Pulmonary artery endothelial cell (primary cell): Measurements from ENCODE around the gene KLKB1. TPM values are rescaled to one million over a fixed set of nuclear protein-coding genes. Genes with fewer than 3 reads are reported as not detected.

ENCODE experiments used
- DNase-seq: peaks from one replicate; pipeline ENCODE4 v3.0.0-alpha.2; 2011; ENCODE audit warnings: low read depth, low spot score
- total RNA-seq: library from RNA; depleted of rRNA; stranded (reverse); fragments of >200 nt; gene quantifications from 2 replicates; pipeline ENCODE4 v1.2.3, GENCODE V29; 2014

Gene KLKB1
- total RNA-seq: 0.25 TPM in 1 of 2 replicates, not detected in the other

- no peak for DNase-seq
Measured at GRCh38 chr4:186227221-186227620, at the start of gene KLKB1. Gene KLKB1, plus strand, starts transcription at chr4:186227507. Its CDS starts 689 bp downstream, at chr4:186228196.

GRCh38 chr4:186188107-186188506 is 39.2 kb upstream of the KLKB1 start:
- DNase-seq: no peak

DNA sequence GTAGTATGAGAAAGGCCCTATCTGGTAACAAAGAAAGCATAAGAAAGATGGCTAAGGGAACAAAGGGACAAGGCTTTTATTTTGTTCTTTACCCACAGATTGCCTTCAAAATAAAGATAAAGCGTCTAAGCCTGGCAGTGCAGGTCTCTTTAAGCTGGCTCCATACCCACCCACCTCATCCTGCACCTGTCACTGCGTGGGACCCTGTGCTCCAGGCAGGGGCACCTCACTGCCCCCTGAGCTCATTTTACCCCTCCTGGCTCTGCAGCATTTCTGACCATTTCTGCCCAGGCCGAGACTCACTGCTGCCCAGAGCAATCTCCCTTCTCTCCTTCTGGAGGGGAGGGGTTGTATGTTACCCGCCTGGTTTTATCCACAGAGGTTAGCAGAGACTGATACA is 37.7 kb upstream of the KLKB1 start:
- DNase-seq: no peak

- DNase-seq: no peak
Measured at GRCh38 chr4:186190581-186191199, 36.6 kb upstream of the KLKB1 start.

DNA sequence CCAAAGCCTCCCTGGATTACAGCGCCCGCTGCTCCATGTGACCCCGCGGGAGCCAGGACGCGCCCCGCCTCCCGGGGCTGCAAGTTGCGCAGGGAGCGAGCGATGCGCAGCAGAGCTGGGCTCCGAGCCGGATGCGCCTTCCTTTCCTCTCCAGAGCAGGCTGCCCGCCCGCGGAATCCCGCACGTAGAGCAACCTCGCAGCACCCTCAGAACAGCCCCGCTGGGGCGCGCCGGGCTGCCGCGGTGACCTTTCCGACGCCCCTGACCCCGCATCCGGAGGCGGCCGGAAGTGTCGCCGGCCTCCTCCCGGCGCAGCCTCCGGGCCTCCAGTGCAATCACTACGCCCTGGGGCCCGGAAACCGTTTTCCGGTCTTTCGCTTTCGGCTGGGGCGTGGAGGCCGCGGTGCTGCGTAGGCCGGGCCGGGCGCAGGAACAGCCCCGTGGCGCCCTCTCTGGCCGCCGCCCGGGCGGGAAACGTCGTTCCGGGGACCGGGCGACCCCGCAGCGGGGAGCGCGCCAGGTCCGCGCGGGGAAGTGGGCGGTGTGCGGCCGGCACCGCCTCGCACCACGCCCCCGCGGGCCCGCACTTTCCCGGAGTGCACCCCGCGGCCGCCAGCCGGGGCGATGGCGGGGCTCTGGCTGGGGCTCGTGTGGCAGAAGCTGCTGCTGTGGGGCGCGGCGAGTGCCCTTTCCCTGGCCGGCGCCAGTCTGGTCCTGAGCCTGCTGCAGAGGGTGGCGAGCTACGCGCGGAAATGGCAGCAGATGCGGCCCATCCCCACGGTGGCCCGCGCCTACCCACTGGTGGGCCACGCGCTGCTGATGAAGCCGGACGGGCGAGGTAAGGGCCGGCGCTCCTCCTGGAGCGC is 35.9 kb upstream of the KLKB1 start, which contains the start of gene CYP4V2:
Gene CYP4V2 (plus strand): TSS at position 368 of the 866 bp plus-strand sequence. CDS start 257 bp downstream, at position 625.
- no peak for DNase-seq

GRCh38 chr4:186192066-186192612 is 35.2 kb upstream of the KLKB1 start:
- no peak for DNase-seq

- no peak for DNase-seq
Measured at GRCh38 chr4:186193851-186194250, 33.5 kb upstream of the KLKB1 start.

GRCh38 chr4:186196063-186196462 is 31.2 kb upstream of the KLKB1 start:
- no peak for DNase-seq

DNA sequence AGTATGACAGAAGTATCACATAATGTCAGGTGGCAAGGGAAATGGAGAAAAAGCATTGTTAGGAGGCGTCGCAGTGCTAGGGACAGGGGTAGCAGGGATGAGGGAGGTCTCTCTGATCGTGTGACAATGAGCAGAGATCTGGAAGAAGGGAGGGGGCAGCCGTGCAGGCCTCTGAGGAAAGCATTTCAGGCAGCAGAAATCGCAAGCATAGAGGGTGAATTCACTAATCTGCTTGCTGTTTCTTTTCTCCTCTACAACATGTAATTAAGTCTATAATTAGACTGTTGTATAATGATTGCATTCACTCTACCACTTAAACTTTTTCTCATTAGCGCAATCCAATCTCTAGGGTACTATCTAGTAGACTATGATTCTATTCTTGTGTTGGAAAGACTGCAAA is 26.8 kb upstream of the KLKB1 start:
- no peak for DNase-seq

DNA sequence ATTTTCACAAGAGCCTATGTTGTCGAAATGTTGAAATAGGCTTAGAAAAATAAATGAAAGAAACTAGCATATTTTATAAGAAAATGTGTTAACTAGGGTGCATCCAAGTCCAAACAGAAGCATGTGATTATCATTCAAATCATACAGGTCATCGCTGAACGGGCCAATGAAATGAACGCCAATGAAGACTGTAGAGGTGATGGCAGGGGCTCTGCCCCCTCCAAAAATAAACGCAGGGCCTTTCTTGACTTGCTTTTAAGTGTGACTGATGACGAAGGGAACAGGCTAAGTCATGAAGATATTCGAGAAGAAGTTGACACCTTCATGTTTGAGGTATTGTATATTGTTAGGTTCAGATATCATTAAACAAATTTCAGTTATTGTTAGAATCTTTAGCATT is 26.3 kb upstream of the KLKB1 start:
- DNase-seq: no peak

DNA sequence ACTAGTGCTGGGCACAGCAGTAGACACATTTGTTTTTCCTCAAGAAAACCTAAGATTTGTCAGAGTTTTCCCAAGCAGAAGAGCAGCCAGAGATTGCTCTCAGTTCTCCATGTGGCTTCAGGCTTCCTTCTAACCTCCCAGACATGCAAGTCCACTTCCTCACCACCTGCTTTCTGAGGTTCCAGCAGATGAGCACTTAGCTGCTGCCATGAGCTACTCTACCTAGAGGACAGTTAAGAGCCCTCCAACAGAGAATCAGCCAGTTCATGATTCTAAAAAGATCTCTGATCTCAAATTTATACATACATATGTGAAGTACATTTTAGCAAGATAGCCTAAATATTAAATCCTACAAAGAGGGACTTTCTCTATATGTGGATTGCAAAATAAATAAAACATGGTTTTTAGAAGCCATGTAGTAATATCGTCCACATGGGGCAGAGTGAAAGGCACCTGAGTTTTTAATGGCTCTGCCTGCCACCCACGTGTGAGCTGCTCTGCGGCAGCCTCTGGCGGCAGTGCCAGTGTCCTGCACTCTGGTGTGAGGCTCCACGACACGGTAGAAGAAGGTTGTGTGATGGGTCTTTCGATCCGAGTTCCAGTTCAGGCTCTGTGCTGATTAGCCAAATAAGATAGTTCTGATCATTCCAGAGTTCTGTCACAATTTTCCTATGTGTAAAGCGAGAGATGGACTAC is 25.6 kb upstream of the KLKB1 start:
- no peak for DNase-seq

GRCh38 chr4:186202490-186203140 is 24.7 kb upstream of the KLKB1 start:
- DNase-seq: no peak

- DNase-seq: no peak
Measured at GRCh38 chr4:186203406-186203805, 23.9 kb upstream of the KLKB1 start.

GRCh38 chr4:186204103-186204559 is 23.2 kb upstream of the KLKB1 start:
- no peak for DNase-seq

GRCh38 chr4:186204686-186205085 is 22.6 kb upstream of the KLKB1 start:
- no peak for DNase-seq

DNA sequence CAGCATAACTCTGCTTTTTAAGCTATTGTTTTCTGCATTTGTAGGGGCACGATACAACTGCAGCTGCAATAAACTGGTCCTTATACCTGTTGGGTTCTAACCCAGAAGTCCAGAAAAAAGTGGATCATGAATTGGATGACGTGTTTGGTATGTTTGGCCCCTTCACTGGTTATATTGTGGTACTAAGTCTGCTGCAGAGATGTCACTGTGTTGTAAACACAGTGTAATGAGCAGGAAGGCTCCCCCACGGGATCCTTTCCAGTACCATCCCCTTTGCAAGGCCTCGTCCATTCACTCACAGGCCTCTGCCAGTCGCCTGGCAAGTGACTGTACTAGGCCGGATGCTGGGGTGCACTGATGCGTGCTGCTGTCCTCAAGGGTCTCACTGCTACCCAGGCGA is 22.2 kb upstream of the KLKB1 start:
- no peak for DNase-seq

- no peak for DNase-seq
Measured at GRCh38 chr4:186216465-186217024, 10.8 kb upstream of the KLKB1 start.

DNA sequence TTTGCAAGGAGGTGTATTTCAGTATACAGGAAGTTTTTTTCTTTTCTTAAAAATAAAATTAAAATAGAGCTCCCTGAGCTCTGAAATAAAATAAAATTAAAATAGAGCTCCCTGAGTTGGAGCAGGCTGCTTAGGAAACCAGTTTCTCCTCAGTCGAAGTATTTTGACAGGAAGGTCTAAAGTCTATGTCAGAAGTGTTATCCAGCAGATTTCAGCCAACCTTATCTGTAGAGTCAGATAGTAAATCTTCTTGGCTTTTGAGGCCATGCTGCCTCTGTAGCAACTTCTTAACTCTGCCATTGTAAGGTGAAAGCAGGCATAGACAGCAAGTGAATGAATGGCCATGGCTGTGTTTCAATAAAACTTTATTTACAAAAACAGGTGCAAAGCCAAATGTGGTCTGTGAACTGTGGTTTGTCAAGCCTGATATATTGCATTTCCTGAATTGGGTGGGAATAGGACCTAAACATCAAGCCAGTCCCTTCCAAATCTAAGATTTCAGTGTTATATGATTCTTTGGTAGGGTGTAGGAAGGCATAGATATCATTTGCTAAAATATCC is 9.5 kb upstream of the KLKB1 start:
- DNase-seq: no peak

GRCh38 chr4:186221624-186222023 is 5.7 kb upstream of the KLKB1 start:
- DNase-seq: no peak

DNA sequence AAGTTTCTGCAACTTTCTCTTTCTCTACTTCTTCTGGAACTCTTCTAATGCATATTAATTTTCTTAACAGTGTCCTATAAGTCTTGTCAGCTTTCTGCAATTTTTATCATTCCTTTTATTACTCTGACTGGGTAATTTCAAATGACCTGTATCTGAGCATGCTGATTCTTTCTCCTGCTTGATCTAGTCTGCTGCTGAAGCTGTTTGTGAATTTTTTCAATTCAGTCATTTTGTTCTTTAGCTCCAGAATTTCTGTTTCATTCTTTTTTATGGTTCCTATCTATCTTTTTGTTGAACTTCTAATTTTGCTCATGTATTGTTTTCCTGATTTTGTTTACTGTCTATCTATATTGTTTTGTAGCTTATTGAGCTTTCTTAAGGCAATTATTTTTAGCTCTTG is 1.5 kb upstream of the KLKB1 start:
- no peak for DNase-seq
